NOMO-1 treated with DMSO at 0.1 percent for 48 hours (cell line): ENCODE results near the gene CACNA1D.

ENCODE experiments used
- DNase-seq: peaks from one replicate; lab custom pipeline; 2025; ENCODE audit not compliant: unreplicated experiment; lab: John Stamatoyannopoulos, UW

Gene CACNA1D

DNA sequence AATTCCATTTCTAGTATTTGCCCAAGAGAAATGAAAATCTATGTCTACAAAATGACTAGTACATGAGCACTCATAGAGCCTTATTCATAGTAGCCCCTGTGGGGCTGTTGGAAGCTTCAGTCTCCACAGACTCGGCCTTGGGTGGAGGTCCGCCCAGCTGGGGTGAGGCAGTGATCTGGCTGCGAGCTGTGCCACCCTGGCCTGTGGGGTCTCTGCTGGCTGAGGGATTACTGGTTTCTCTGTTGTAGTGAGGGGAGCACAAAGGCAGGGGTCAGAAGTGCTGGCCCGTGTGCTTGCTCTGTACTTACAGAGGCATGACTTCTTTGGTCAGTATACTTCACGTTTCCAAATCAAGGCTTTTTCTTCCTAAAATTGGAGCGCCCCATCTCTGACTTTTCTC lies 193.7 kb downstream of the CACNA1D start:
- DNase-seq: no peak

DNA sequence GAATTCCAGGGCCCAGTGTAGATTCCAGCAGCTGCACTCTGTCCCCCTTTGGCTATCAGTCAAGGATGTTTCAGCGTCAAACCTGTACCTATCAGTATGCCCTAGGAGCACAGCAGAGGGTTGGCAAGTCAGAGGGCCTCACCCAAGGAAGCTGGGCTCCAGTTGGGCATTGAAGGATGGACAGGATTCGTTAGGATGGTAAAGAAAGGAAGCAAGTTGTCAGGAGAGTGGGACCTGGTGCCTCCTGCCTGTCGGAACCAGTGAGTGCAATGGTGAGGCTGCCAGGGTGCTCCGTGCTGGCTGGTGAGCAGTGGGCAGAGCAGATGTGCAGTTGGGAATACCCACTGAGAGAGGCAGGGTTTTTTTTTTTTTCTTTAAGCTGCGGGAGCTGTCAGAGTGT lies 194.6 kb downstream of the CACNA1D start:
- DNase-seq: no peak

DNA sequence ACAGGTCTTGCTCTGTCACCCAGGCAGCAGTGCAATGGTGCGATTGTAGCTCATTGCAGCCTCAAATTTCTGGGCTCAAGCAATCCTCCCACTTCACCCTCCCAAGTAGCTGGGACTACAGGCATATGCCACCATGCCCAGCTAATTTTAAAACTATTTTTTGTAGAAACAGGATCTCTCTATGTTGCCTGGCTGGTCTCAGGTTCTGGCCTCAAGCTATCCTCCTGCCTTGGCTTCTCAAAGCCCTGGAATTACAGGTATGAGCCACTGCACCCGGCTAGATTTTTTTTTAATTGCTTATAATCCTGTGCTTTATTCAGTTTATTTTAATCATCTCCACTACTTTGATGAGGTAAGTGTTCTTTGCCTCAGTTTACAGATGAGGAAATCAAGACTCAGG lies 195.3 kb downstream of the CACNA1D start:
- no peak for DNase-seq

DNA sequence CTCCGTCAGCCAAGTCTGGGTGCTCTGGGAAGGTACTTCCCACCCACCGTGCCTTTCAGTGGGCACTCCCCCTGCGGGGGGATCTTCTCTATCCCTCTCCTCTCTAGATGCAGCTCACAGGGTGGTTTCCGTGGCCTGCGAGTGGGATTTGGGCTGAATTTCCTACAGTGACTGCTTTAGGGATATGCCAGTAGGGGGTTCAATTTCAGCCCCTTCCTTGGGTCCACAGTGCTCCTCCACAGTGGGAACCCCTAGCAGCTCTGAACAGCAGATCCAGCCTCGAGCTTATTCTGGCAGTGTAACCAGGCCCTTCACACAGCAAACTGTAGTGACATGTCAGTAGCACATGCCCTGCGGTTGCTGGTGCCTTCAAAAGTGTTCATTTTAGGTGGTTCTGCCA lies 196.1 kb downstream of the CACNA1D start:
- DNase-seq: no peak

DNA sequence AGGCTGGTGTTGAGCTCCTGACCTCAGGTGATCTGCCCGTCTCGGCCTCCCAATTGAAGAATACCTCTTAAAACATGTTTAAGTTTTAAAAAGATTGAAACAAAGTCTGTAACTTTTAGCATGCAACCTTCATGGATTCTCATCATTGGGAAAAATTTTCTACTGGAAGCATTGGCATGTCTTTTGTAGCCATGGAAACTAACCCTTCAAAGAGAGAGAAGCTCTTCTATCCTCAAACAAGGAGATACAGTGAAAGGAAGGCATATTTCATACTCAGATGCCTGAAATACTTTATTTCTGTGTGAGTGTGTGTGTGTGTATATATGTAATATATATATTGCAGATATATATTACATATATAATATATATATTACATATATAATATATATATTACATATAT lies 196.9 kb downstream of the CACNA1D start:
- no peak for DNase-seq

DNA sequence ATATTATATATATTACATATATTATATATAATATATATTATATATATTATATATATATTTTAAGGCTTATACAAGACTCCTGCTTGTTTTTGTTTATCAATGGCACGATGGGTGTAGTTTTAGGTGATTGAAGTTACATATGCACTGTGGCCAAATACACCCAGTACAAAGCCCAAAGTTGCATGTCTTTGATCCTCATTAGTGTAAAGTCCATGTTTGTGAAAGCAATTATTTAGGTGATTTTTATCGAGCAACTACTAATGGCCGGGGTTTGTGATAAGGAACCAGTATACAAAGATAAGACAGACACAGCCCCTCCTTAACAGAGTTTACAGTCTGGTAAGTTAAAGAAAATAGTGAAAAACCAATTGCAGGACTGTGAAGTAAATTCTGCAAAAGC lies 197.5 kb downstream of the CACNA1D start:
- no peak for DNase-seq

DNA sequence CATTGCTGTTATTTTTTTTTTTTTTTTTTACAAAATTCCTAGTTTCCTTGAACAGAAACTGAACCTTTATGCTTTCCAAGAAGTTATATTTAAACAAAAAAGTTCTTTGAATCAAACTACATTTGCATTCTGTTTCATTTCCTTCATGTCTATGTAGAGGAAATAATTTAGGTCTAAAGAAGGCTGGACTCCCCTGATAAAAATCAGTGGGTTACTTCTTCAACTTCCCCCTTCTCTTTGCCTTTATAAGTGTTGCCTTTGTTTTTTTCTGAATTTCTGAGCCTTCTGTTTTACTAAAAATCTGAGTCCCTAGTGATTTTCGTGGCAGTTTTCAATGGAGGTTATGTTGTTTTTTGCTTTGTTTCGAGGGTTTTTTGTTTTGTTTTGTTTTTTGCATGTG lies 199.0 kb downstream of the CACNA1D start:
- peak; percentile 43 for DNase-seq

DNA sequence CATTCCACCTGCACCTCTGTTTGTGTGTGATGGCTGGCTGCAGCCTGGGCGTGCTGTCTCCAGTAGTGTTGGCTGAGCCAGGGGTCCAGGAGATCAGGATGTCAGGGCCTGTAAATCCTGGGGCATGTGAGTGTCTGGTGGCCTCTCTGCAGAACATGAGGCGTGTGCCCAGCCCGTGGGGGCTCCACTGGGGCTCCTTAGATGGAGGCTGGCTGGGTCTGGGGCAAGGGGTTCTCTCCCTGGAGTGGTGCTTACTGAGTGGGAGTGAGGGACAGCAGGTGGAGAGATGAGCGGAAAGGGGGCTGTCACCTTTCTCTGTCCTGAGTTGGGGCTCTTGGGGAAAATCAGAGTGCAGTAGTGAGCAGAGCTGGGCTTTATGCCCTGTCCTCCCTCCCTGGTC lies 199.6 kb downstream of the CACNA1D start:
- no peak for DNase-seq

DNA sequence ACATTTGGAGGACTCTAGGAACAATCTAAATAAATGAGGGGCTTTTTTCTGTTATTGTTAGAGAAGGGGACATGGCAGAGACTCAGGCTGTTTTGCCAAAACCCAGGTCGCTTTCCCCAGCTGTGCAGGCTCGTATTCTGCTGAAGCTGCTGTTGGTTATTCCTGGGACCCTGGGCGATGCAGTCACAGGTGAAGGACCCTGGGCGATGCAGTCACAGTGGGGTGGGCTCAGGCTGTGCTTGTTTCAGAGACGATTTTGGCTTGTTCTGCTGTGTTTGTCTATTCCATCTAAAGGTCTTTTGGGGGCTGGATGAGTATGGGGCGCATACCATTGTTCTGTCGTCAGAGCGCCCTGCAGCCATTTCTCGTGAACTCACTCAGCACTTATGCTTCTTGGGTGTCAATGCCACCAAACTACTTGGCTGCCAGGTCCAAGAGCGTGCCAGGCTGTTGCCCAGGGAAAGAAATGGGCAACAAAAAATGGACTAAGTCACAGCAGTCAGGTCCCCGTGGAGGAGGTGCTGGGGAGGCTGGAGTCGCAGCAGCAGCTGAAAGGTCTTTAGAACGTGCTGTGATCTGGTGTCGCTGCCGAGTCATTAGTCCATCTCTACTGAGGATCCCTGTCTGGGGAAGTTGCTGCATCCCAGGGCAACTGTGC lies 200.4 kb downstream of the CACNA1D start:
- no peak for DNase-seq

DNA sequence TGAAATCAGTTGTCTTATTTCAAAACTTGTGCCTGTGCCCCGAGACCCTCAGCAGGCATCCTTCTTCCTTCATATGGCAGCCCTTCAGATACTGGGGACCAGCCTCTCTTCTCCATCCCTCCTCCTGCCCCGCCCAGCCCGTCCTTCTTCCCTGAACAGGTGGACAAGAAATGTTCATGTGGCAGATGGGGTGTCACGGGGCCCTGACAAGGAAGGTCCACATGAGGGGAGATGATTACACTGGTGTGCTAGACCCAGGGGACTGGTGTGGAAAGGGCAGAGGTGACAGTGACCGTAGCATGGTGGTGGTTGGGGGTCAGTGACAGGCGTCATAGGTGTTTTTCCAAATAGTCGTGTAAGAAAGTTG lies 200.9 kb downstream of the CACNA1D start:
- DNase-seq: no peak

DNA sequence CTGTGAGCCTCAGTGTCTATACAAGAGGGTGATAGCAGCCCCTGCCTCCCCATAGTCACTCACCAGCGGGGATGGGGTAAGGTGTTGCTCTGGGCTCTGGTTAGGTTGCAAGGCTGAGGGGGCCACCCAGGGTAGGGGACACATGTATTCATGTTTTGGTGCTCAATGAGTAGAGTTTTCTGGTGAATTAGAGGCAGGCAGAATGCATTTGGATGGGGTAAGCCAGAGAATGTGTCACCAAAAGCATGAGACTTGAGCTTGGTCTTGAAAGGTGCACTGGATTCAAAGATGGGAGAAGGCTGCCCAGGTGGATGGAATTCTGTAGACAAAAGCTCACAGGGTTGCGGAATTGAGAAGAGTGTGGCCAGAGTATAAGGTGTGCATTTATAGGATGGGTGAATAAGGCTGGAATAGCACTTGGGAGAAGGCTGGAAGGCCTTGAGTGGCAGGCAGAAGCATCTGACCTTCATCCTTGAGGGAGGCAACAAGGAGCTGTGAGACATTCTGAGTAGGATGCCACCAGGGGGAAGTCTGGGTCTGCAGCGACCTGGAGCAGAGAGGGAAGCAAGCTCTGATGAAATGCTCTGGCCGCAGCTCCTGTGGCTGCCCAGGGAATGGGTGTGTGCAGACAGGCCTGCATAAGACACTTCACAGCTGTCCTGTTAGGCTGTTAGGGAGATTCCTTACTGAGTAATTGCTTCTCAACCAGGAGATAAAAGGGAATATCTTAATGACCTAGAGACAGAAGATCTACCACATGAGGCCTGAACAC lies 202.2 kb downstream of the CACNA1D start:
- peak; percentile 27 for DNase-seq

DNA sequence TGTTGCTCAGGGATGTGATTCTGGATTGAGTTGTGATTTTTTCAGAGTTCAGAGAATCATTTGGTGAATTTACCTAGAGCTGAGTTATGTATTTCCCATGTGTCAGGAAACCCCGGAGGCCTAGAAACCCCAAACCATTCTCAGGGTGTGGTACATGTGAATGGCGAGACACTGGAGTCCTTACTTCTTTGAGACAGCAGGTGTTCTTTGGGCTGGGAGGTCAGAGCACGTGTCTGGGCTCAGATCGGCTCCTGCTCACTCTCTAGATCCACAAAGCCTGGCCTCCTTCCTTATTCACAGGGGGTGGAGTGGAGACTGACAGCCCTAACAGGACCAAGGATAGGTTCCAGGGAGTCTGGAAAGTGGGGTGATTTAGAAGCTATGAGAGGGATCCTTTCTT lies 206.0 kb downstream of the CACNA1D start:
- DNase-seq: no peak

DNA sequence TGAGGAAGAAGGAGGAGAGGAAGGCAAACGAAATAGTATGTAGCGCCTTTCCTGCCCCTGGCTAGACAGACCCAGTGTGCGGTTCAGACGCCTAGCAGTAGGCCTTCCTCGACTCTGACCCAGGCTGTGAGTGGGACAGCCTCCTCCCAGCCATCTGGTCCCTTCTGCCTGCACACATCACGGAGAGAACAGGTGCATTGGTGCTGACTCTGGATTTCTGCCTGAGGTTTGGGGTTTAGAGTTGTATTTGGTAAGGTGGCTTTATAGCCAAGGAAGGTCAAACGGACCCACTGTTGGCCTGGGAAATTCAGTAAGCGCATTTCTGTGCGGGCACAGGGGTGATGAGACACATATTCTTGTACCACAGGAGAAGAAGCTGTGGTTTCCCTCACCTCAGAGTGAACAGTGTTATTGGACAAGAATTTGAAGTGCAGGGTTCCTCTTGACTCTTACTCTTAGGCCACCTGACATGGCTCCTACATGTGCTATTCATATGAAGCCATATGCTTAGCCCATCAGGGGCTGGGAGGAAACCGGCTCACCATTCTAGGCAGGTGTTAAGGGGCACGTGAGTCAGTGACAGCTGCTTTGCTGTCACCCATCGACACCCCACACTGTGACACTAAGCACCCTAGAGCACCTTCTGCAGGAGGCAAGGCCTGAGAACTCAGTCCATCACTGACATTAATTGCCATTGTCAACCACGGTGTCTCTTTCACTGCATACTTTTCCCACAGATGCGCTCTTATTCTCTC lies 208.5 kb downstream of the CACNA1D start:
- DNase-seq: no peak

DNA sequence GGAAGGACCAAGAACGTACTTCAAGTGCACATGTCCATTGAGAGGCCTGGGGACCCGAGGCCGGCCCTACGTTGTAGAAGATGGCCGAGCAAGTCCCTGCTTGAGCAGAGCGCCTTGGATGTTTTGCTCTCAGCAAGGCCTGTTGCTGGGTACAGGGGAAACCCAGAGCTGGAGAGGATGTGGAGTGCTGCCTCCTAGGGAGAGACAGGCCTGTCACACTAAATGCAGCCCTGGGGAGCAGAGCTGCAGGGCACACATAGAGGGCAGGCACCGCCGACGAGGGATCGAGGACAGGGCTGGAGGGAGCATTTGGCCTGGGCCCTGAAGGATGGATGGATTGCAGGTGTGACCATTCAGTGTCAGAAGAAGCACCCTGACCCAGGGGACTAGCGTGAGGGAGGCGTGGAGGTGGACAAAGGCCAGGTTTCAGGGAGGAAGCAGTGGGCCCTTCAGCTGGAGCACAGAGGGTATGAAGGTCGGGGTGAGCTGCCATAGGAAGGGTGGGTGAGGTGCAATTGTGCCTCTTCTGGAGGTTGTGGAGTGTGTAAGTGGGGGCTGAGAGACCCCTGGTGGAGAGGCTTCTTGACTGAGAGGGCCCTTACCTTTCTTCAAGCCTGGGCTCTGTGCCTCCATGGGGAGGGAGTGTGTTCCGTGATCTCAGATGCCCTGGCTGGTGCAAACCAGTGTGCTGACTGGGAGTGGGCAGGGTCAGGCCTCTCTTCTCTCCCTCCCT lies 209.4 kb downstream of the CACNA1D start:
- no peak for DNase-seq

DNA sequence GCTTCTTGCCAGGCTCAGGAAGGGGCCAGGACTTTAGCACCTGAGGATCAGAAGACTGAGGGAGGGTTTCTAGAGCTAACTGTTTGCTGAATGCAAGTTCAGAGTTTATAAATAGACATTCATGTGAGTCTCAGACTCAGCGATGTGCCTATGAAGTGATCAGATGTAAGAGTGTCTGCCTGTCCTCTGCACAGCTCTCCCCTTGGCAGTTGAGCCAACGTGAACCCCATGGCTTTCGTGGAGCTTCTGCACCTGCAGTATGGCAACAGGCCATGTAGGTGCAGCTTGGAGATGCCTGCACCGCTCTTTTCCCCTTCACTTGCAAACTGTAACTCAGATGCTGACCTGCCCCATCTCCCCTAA lies 209.9 kb downstream of the CACNA1D start:
- no peak for DNase-seq

DNA sequence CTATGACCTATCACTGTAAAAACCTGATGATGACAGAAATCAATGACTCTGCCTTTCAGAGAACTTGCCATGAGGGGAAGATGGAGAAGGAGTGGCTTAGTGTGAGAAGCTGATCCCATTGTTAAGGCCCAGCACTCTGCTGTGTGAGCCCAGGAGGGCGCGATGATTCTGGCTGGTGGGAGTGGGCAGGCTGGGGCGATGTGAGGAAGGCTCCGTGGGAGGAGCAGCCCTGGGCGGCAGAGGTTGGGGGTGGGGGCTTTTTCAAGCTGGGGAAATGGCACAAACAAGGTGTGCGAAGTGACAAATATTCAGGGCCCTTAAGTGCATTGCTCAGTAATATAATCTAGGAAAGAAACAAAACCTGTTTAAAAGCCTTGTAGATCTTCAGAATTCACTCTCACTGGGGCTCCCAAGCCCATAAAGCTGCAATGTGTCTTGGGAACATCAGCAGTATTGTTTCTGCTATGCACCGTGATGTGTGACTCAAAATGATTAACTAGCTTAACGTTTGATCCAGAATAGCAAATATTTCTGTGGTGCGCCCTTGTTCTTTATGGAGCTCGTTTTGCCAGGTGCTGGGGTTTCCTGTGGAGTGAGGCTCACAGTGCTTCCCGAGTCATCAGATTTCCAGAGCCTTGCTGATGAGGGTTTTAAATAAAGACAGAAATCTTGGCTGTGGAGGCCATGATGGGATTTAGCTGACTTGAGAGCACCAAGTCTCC lies 210.8 kb downstream of the CACNA1D start:
- DNase-seq: no peak

DNA sequence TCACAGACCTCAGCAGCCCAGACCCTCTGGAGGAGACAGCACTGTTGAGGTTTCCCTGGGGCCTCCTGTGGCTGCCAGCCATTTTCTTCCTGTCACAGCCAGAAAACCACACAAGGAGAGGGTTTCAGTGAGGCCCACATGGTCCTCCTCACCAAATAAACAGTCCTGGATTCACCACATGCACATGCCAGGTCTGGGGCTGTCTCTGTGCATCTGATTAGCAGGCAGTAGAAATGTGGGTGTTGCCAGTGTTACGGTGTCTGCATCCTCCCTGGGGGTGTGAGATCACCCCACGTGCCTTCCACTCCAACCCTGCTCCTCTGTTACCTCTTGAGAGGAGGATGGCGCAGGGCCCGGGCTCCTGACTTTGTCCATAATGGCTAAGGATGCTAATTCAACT lies 211.4 kb downstream of the CACNA1D start:
- no peak for DNase-seq

DNA sequence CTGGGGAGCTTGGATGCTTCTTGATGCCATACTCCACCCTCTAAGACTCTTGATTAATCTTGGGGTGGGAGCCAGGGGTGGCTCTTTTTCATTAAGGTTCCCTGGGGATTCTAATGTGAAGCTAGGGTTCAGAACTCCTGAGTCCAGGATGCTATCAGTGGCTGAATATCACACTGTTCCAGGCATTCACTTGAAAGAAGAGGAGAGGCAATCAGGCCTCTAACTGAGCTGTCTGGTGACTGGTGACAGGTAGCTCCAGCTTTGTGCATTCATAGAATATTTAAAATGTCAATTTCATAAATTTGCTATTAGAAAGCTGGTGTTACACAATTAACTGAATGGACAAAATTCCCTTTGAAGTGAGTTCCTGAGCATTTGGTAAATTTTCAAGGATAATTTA lies 212.8 kb downstream of the CACNA1D start:
- no peak for DNase-seq

DNA sequence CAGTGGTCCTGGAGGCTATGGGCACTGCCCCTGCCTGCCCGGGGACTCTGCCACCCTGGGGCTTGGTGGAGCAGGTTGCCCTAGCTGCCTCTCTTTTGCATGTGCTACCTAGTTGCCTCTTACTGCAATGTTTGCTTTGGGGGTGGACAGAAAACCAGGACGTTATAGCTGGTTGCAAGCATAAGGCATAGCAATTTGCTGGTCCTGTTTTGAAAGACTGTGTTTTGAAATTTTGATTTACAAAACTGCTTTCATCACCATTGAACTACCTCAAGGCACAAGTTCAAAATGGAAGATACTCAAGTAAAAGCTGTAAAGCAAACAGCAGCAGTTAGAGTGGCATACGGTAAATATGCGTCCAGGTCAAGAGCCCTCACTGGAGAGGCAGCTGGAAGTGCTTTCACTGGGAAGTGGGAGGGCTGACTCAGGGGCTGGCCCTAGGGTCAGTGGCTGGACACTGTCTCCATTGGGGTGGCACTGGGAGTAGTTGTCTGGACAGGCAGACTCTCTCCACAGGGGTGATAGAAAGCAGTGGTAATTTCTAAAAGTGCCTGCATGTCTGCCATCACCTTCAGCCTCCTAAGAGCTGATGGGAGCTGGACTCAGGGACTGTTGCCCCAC lies 213.7 kb downstream of the CACNA1D start:
- DNase-seq: no peak

DNA sequence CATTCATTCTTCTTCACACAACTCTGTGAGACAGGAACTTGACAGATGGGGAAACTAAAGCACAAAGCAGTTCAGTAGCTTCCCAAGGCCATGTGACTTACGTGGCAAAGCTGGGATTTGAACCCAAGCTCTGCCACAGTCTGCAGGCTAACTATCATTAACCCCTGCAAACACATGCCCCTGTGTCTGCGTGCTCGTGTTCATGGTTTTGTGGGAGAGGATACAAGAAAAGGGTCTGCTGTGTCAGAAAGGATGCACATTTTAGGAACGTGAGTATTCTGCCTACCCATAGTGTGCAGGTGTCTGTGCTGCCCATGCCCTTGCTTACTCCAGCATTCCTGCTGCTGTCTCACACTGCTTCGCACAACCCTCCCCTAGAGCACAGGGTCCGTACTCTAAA lies 214.8 kb downstream of the CACNA1D start:
- DNase-seq: no peak
